Activated CD4-positive, alpha-beta T cell treated with anti-CD3 and anti-CD28 coated beads for 36 hours (primary cell): ENCODE measurements around the gene MEAK7. TPM values are rescaled to one million over a fixed set of nuclear protein-coding genes. Genes with fewer than 3 reads are reported as not detected.

Source experiments
- ATAC-seq: fragments of 200-7000 bp; cut with Tn5 transposase; one replicate; pipeline ENCODE4 v1.10.0; 2021; ENCODE audit warnings: mild to moderate bottlenecking, moderate library complexity
- CTCF ChIA-PET: fragments of 350-600 bp; sonication (Branson Sonifier 250); formaldehyde crosslinking; loops from one replicate; lab custom pipeline; 2021; ENCODE audit warnings: antibody characterized with exemption; lab: Charles Lee
- POLR2A ChIA-PET: fragments of 350-600 bp; sonication (Branson Sonifier 250); formaldehyde crosslinking; loops from one replicate; lab custom pipeline; 2021; ENCODE audit warnings: antibody characterized with exemption, inconsistent platforms; lab: Charles Lee
- DNase-seq: peaks from one replicate; pipeline ENCODE4 v3.0.0-alpha.2; 2020
- H3K27ac Mint-ChIP-seq: one replicate; pipeline ENCODE4 v1.8.0; 2021; ENCODE audit warnings: mixed read lengths
- H3K27me3 Mint-ChIP-seq: one replicate; pipeline ENCODE4 v1.8.0; 2021; ENCODE audit warnings: mixed read lengths
- H3K36me3 Mint-ChIP-seq: one replicate; pipeline ENCODE4 v1.8.0; 2021; ENCODE audit warnings: low read depth, mixed read lengths
- H3K4me1 Mint-ChIP-seq: one replicate; pipeline ENCODE4 v1.8.0; 2021; ENCODE audit warnings: mixed read lengths
- H3K4me3 Mint-ChIP-seq: one replicate; pipeline ENCODE4 v1.8.0; 2021; ENCODE audit warnings: mild to moderate bottlenecking, moderate library complexity, mixed read lengths
- H3K9me3 Mint-ChIP-seq: one replicate; pipeline ENCODE4 v1.8.0; 2021; ENCODE audit warnings: low read depth, mixed read lengths
- intact Hi-C, 2 experiments: fragments of 100-400 bp; cut with DNase I in 1 of 2; cut with micrococcal nuclease in 1 of 2; formaldehyde crosslinking; loops; one replicate each; pipeline versions ENCODE4 v1.14.2 to v1.15.1; 2022 to 2024; cut with DNase I, micrococcal nuclease
- total RNA-seq, 2 experiments: library from RNA; stranded (reverse); gene quantifications; one replicate each; pipeline ENCODE4 v1.2.3, GENCODE V29; 2021

The MEAK7 gene
- total RNA-seq, 2 experiments from 2014 or later, result 8.9 to 10.6 TPM

DNA sequence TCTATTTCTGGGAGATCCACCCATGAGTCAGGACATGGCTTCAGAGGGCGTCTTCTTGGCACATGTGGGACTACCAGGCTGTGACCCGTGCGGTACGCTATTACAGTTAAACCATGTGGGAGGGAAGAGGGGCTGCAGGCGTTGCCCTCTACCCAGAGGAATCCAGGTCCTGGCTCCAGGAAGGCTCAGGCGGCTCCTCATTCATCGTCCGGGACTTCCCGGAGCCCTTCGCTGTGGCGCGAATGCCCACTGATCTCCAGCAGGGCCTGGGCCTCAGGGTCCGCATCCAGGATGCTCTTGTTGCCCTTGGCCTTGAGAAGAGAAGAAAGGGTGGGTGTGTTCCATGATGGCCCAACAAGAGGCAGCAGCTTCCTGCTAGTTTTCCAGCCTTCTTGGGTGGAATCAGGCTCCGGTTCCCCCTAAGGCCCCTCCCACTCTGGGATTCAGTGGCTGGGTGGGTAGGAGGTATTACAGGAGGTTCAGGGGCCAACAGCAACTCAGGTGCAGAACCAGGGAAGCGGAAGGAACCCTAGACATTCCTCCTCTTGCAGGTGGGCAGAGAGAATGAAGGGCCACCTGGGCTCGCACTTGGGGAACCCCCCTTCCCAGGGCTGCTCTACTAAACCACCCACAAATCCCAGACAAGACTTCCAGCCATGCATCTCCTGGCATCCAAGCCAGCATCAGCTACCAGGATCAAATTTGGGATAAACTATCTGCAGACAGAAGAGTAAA lies 24.6 kb downstream of the MEAK7 start:
- intact Hi-C loops, result no loop called here
- peaks cover 1% of the 10 kb centered on the region for H3K4me1 Mint-ChIP-seq

DNA sequence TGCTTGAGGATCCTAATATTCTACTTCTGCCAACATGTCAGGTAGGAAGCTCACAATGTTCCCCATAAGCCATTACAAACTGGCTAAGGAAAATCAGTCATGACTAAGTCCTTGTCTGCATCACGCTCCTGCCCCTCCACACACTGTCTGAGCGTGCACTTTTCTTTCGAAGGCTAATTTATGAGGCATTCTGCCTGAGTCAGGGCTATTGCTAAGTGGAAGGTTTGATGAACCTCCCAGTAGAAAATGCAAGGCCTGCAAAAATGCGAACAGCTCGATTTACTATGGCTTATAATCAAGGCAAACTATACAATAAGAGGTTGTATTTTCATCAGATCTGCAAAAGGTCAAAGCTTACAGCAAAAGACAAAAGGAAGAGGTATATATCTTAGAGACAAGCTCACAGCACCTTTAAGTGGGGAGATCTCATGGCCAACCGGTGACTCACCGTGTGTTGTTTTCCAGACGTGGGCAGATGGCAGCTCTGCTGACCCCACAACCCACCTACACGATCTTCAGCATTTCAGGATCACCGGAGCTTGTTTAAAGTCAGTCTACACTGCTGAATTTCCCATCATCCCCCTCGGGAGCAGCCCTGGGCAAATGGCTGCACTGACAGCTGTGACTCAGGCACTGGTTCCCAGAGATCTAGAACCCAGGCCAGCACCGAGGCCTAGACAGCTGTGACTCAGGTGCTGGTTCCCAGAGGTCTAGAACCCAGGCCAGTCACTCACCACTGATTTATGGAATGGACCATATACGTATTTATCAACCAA lies 26.1 kb downstream of the MEAK7 start:
- no peak for DNase-seq
- Mint-ChIP-seq H3K4me1 (peaks cover 1% of the 10 kb centered on the region), H3K27ac (no peak overlapping the region), H3K36me3 (no peaks in the 10 kb centered on the region), H3K4me3 (no peak overlapping the region), H3K27me3 (no peaks in the 10 kb centered on the region), H3K9me3 (no peaks in the 10 kb centered on the region)
- intact Hi-C loops, result no loop called here
- CTCF ChIA-PET, result interaction anchor here (0.9 kb wide), 1 partner anchor 16 kb away, joined by 3 read pairs; no protein-coding TSS in a partner anchor
- POLR2A ChIA-PET, result no interaction called here
- peak; percentile 26 for ATAC-seq

More for the DNA sequence above, 24.6 kb downstream of the MEAK7 start:
- ATAC-seq, result no peak
- H3K27ac Mint-ChIP-seq, result no peak overlapping the region
- ChIA-PET CTCF (no interaction called here), POLR2A (no interaction called here)
- no peaks in the 10 kb centered on the region for H3K36me3 Mint-ChIP-seq
- H3K4me3 Mint-ChIP-seq, result no peak overlapping the region
- DNase-seq, result no peak
- no peaks in the 10 kb centered on the region for H3K27me3 Mint-ChIP-seq
- H3K9me3 Mint-ChIP-seq, result no peaks in the 10 kb centered on the region

DNA sequence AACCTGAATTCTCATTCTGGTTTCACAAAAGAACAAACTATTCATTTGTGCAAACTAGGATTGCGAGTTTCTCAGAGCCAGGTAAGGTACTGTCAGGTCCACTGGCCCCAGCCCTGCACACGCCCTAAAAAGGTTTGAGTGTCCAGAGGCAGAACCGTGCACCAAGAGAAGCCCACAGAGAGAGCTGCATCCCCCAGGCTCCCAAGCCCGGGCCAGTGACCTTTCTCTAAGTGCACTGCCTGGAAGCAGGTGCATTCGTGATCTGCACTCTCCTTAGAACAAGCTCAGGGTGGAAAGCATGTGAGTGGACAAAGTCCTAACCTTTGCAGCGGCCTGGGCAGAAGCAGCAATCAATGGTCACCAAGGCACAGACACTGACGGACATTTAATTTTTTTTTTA lies 26.8 kb downstream of the MEAK7 start:
- ChIA-PET CTCF (interaction anchor here (0.6 to 0.9 kb wide), 2 partner anchors 15 to 410 kb away, joined by 3 read pairs; no protein-coding TSS in a partner anchor), POLR2A (no interaction called here)
- intact Hi-C loops, result no loop called here
- Mint-ChIP-seq H3K27ac (no peak overlapping the region), H3K9me3 (no peaks in the 10 kb centered on the region), H3K36me3 (no peaks in the 10 kb centered on the region), H3K27me3 (no peaks in the 10 kb centered on the region), H3K4me3 (no peak overlapping the region), H3K4me1 (peaks cover 1% of the 10 kb centered on the region)
- DNase-seq, result no peak
- no peak for ATAC-seq

DNA sequence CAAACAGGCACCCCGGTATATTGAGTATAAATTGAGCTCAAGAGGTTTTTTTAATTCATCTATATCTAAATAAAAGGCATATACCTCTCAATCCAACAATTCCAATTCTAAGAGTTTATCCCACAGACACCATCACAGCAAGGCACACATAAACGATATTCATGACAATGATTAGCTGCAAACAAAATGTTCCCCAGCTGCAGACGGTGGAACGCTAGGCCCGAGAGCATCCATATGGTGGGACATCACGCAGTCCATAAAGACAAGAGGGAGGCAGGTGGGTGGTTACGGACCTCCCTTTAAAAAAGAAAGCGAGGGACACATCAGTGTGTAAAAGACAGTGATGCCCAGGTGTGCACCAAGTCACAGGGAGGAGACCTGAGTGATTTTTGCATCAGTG lies 28.1 kb downstream of the MEAK7 start:
- ChIA-PET CTCF (no interaction called here), POLR2A (no interaction called here)
- Mint-ChIP-seq H3K4me1 (peaks cover 1% of the 10 kb centered on the region), H3K36me3 (peaks cover 2% of the 10 kb centered on the region), H3K9me3 (peaks cover 5% of the 10 kb centered on the region), H3K4me3 (no peak overlapping the region), H3K27ac (no peak overlapping the region), H3K27me3 (no peaks in the 10 kb centered on the region)
- ATAC-seq (no peak), DNase-seq (no peak)
- intact Hi-C loops, result no loop called here

DNA sequence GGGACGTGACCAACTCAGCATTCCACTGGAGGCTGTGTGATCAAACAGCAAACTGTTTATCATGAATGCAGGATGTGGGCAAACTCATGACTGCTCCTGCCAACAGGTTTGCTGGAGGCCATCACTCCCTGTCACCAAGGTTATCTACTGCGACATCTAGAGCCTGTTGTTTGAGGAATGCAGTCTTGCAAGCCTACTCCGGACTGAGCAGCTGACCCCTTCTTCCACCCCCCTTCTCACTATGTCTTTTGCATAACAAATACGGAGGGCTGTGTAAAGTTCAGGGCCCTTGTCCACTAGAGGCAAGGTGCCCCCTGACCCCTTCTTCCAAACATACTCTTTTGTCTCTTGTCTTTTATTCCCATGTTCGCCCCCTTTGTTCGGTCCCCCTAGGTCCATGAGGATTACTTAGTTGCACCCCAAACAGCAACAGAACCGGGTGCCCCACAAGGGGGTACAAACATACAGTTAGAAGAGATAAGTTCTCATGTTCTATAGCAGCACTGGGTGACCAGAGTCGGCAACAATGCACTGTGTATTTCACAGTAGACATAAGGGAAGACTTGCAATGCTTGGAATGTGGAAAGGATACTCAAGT lies 28.7 kb downstream of the MEAK7 start:
- no peak for DNase-seq
- peaks cover 2% of the 10 kb centered on the region for H3K36me3 Mint-ChIP-seq
- ATAC-seq, result no peak
- H3K4me3 Mint-ChIP-seq, result no peak overlapping the region
- intact Hi-C loops, result no loop called here
- H3K4me1 Mint-ChIP-seq, result peaks cover 1% of the 10 kb centered on the region
- peaks cover 5% of the 10 kb centered on the region for H3K9me3 Mint-ChIP-seq
- no peaks in the 10 kb centered on the region for H3K27me3 Mint-ChIP-seq
- H3K27ac Mint-ChIP-seq, result no peak overlapping the region
- CTCF ChIA-PET, result no interaction called here
- POLR2A ChIA-PET, result no interaction called here

DNA sequence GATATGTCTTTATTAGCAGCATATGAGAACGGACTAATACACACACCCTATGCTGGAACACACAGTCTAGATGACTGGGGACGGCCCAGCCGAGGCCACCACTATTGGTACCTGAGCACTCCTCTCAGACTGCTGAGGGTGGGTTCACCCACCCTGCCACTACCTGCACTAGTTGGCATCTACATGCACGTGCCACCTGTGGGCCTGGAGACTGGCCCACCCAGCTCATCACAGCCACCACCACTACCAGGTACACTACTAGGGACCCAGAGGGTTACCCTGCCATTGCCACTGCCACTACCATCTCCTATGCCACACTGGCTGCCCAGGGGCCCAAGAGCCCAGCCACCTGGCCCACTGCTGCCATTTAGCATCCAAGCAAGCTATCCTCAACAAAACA lies 32.5 kb downstream of the MEAK7 start:
- peaks cover 11% of the 10 kb centered on the region for H3K9me3 Mint-ChIP-seq
- ChIA-PET CTCF (no interaction called here), POLR2A (no interaction called here)
- no peak overlapping the region for H3K27ac Mint-ChIP-seq
- DNase-seq (no peak), ATAC-seq (no peak)
- intact Hi-C loops, result no loop called here
- H3K27me3 Mint-ChIP-seq, result no peaks in the 10 kb centered on the region
- H3K4me3 Mint-ChIP-seq, result no peak overlapping the region
- H3K4me1 Mint-ChIP-seq, result no peaks in the 10 kb centered on the region
- H3K36me3 Mint-ChIP-seq, result peaks cover 15% of the 10 kb centered on the region

DNA sequence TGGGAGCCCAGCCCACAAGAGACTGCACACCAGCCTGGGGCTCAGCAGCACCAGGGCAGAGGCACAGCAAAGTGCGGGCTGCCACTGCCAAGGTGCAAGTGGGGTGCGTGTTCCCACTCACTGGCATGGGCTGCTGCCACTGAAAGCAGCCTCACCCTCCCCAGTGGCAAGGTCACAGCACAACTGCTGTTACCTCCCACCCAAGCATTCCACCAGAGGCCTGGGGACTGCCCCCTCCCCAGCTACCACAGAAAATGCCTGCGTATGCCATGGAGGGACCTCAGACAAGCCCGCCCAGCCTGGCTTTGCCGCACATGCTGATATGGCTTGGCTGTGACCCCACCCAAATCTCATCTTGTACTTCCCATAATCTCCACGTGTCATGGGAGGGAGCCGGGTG lies 33.1 kb downstream of the MEAK7 start:
- peaks cover 16% of the 10 kb centered on the region for H3K9me3 Mint-ChIP-seq
- CTCF ChIA-PET, result no interaction called here
- no peaks in the 10 kb centered on the region for H3K27me3 Mint-ChIP-seq
- no peak overlapping the region for H3K27ac Mint-ChIP-seq
- DNase-seq (no peak), ATAC-seq (no peak)
- no peak overlapping the region for H3K4me3 Mint-ChIP-seq
- intact Hi-C loops, result no loop called here
- POLR2A ChIA-PET, result no interaction called here
- no peaks in the 10 kb centered on the region for H3K4me1 Mint-ChIP-seq
- peaks cover 21% of the 10 kb centered on the region for H3K36me3 Mint-ChIP-seq

DNA sequence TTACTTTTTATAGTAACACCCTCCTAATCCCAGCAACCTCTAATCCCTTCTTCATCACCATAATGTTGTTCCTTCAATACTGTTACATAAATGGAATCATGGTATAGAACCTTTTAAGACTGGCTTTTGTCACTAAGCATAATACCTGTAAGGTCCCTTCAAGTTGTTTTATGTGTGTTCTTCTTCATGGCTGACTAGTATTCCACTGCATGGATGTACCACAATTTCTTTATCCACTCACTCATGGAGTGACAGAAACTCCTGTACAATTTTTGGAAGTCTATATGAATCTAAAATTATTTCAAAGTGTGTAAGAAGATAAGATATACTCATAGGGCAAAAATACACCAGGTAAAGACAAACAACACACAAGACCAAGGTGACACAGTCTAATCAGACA lies 36.8 kb downstream of the MEAK7 start:
- no peaks in the 10 kb centered on the region for H3K4me1 Mint-ChIP-seq
- DNase-seq (no peak), ATAC-seq (no peak)
- peaks cover 19% of the 10 kb centered on the region for H3K9me3 Mint-ChIP-seq
- no peak overlapping the region for H3K4me3 Mint-ChIP-seq
- CTCF ChIA-PET, result no interaction called here
- POLR2A ChIA-PET, result interaction anchor here (0.6 kb wide), 1 partner anchor 39 kb away, joined by 3 read pairs; no protein-coding TSS in a partner anchor
- H3K36me3 Mint-ChIP-seq, result peaks cover 25% of the 10 kb centered on the region
- intact Hi-C loops, result no loop called here
- H3K27ac Mint-ChIP-seq, result no peak overlapping the region
- no peaks in the 10 kb centered on the region for H3K27me3 Mint-ChIP-seq

DNA sequence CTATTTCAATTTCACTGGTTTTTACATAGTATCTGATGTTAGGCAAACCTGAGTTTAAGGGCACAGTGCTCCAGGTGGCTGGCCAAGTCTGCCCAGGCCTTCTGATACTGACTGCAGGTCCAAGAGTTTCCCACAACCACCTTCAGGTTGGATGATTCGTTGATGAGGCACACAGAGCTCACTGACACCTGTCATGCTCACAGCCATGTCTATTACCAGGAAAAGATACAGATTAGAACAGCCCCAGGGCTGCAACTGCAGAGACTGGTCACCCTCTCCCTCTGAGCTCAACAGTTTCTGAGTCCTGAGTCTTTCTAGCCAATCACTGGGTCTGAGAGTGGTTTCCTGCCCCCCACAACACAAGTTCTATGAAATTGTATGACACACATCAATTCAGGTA lies 37.2 kb downstream of the MEAK7 start:
- ChIA-PET POLR2A (interaction anchor here (0.6 kb wide), 1 partner anchor 39 kb away, joined by 3 read pairs; no protein-coding TSS in a partner anchor), CTCF (no interaction called here)
- DNase-seq (no peak), ATAC-seq (peak; percentile 57)
- Mint-ChIP-seq H3K36me3 (peaks cover 25% of the 10 kb centered on the region), H3K9me3 (peaks cover 19% of the 10 kb centered on the region), H3K4me3 (no peak overlapping the region), H3K27me3 (no peaks in the 10 kb centered on the region), H3K4me1 (no peaks in the 10 kb centered on the region), H3K27ac (no peak overlapping the region)
- intact Hi-C loops, result no loop called here

DNA sequence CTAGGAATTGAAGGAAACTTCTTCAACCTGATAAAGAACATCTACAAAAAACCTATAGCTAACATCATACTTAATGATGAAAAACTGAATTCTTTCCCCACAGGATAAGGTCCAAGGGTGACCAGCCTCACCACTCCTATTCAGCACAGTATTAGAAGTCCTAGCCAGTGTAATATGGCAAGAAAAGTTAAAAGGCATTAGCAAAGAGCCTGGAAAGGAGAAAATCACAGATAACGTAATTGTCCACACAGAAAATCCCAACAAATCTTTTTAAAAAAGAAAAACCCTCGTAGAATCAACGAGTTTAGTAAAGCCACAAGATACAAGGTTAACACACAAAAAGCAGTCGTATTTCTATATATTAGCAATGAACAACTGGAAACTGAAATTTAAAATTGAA lies 37.8 kb downstream of the MEAK7 start:
- intact Hi-C loops, result no loop called here
- no peak overlapping the region for H3K4me3 Mint-ChIP-seq
- no peaks in the 10 kb centered on the region for H3K4me1 Mint-ChIP-seq
- H3K36me3 Mint-ChIP-seq, result peaks cover 26% of the 10 kb centered on the region
- peaks cover 15% of the 10 kb centered on the region for H3K9me3 Mint-ChIP-seq
- ChIA-PET CTCF (no interaction called here), POLR2A (no interaction called here)
- H3K27me3 Mint-ChIP-seq, result no peaks in the 10 kb centered on the region
- ATAC-seq (no peak), DNase-seq (no peak)
- H3K27ac Mint-ChIP-seq, result no peak overlapping the region

DNA sequence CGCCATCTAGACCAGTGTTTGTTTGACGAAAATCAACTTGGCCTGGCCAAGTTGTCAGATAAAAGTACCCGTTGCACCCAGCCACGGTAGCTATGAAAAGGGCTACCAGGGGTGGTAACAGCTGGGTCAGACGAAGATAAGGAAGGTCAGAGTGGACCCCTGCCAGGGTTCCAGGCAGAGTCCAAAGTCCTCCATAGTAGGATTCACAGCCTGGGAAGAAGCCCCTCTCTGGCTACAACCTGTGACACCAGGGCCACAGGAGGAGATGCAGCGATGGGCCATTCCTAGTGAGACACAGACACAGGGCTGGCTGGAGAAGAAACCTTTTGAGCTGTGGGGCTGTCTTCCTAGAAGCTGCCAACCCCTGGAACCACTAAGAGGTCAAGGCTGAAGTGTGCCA lies 39.3 kb downstream of the MEAK7 start:
- Mint-ChIP-seq H3K27ac (no peak overlapping the region), H3K27me3 (no peaks in the 10 kb centered on the region), H3K4me3 (no peak overlapping the region), H3K36me3 (peaks cover 24% of the 10 kb centered on the region), H3K9me3 (peaks cover 14% of the 10 kb centered on the region), H3K4me1 (no peaks in the 10 kb centered on the region)
- DNase-seq, result no peak
- intact Hi-C loops, result no loop called here
- ATAC-seq, result no peak
- ChIA-PET POLR2A (no interaction called here), CTCF (interaction anchor here (0.6 kb wide), 1 partner anchor 176 kb away, joined by 3 read pairs; no protein-coding TSS in a partner anchor)
